ENCODE results near the gene LARP7.
"Not testable (repeated sequence)": the region's sequence is repeated elsewhere in the genome, so short reads cannot be mapped to it uniquely, and the experiment has no call there.

The LARP7 gene

DNA sequence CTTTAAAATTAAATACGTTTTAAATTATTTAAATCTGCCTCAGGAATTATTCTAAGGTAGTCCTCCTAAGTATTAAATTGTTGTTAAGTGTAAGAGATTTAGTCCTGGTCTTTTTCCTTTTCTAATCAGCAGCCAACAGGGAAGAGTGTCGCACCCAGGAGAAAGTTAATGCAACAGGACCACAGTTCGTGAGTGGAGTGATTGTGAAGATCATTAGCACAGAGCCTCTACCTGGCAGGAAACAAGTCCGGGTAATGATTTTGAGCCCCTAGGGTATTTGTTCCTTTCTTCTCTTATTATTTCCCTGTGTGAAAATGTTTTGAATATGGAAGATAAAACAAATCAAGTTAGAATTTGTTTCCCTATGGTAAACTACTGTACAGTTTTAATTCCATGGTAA, 13.4 kb downstream of the LARP7 start:
- FAIRE-seq, result no peak

DNA sequence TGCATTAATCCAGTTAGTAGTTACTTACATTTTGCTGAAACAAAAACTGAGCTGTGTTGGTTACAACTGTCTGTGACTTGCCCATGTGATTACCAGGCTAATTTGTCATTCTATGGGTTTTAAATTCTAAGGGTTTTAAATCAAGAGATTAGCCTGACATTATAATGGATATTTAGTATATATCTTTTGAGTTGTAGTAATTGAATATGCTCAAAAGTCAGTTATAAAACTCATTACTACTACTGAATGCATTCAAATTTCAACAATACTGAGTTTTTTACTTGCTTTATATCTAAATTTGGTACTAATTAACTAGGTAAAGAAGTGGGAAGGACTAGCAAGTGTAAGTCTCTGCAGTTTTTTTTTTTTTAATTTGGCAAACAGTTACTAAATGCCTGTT, 14.7 kb downstream of the LARP7 start:
- FAIRE-seq, result no peak

DNA sequence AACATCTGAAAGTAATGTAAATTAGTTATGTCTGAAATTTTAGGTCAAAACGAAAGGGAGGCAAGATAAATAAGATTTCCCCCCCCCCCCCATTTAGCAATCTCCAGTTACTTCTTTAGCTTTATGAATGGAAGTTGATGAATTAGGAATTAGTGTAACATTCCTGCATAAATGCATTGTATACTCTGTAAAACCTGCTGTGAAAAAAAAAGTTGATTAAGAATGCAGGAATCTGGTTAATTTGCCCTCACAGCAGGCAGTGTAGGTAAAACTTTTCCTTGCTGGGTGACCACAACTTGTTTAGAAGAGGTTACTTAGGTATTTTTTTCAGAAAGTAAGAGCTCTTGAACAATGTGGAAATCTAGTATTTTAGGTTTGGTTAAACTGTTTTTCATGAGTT, 15.3 kb downstream of the LARP7 start:
- no peak for FAIRE-seq

DNA sequence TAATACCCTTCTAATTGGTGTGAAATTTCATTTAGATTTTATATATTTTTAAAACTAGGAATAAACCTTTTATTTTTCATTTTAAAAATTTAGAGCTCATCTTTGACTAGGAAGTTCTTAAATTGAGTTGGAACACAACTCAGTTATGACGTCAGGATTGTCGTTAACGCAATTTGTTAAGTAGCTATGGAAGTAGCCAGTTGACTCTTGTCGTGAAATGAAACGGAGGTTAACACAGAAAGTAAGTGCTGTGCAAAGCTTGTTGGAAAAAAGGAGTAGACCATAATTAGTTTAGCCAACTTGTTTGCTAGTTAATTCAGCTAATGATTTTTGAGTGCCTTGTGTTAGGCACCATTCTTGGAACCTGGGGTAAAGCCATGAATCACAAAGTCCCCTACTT, 18.3 kb downstream of the LARP7 start:
- FAIRE-seq, result no peak

DNA sequence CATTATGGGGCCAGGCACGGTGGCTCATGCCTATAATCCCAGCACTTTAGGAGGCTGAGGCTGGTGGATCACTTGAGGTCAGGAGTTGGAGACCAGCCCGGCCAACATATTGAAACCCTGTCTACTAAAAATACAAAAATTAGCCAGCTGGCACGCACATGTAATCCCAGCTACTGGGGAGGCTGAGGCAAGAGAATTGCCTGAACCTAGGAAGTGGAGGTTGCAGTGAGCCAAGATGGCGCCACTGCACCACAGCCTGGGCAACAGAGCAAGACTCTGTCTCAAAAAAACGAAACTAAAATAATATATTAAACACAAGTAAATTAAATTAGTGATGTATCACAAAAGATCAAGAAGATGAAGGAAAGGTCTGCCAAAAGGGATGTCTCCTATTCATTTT, 19.2 kb downstream of the LARP7 start:
- FAIRE-seq, result not testable (repeated sequence)

DNA sequence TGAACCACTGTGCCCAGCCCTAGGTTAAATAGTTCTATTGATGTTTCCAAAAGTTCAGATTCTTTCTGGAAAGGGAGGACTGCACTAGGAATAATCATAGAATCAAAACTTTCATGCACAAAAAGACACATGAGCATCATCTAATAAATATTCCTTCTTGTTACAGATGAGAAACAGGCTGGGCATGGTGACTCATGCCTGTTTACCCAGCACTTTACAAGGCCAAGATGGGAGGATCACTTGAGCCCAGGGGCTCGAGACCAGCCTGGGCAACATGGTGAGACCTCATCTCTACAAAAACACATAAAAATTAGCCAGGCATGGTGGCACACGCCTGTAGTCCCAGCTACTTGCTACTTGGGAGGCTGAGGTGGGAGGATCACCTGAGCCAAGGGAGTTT, 27.7 kb downstream of the LARP7 start:
- no peak for FAIRE-seq

DNA sequence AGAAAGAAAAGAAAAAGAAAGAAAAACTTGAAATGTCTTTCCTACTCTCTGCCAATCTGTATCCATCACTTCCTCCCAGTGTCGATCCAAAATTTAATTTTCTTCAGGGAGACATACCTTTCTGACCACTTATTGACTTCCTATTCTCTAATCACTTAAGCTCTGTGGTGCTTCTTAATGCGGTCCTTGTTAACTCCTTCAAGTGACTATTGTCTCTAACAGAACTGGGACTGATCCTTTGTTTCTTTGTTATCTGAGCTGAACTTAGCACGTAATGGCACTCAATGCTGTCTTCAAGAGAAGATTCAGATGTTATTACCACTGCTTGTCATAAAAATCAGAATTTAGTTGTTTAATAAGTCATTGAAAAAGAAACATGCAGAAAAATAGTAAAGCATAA, 31.2 kb downstream of the LARP7 start:
- no peak for FAIRE-seq

DNA sequence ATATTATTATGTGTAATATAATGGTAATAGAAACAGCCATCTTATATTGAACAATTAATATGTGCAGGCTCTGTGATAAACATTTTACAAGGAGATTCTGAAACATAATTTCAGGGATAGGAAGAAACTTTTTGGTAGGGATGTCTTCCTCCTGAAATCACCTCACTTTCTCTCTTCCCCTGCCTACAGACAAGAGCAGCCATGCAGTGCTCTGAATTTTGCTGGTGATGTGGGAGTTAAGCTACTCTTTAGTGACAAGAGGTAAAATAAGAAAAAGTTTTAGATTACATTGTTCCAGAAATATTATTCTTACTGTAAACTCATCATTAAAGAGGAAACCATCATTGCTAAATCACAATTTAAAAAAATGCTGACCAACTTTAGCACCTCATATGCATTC, 36.1 kb downstream of the LARP7 start:
- FAIRE-seq, result no peak

DNA sequence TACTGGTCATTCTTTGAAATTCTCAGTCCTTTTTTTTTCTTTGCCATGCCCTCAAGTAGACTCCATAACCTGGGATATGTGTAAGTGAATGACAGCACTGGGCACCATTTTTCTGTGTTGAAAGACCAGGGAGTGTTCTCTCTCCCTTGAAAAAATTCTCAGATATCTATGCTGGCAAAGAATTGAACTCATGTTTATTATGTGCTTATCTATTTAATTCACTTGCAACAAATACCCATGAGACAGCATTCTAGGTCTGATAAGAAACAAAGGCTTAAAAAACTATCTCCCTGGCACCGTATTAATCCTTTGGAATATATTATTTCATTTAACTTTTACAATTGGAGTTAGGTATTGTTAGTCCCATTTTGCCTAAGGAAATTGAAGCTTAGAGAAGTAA, 36.7 kb downstream of the LARP7 start:
- no peak for FAIRE-seq

DNA sequence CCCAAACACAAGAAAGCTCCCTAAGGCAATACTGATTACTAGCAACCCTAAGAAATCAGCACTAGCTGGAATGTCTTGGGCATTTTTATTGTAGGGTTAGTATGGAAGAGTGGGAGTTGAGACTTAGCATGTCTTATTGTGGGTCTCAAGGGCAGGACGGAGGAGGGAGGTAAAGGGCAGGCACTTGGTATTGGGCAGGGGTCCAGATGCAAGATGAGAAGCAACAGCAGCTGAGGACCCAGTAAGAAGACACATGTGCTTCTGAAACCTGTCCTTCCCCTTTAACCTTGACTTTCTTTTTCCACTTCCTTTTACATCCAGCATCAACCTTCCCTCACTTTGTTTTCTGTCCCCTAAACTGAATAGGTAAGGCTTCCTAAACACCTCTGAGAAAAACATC, 37.4 kb downstream of the LARP7 start:
- no peak for FAIRE-seq

DNA sequence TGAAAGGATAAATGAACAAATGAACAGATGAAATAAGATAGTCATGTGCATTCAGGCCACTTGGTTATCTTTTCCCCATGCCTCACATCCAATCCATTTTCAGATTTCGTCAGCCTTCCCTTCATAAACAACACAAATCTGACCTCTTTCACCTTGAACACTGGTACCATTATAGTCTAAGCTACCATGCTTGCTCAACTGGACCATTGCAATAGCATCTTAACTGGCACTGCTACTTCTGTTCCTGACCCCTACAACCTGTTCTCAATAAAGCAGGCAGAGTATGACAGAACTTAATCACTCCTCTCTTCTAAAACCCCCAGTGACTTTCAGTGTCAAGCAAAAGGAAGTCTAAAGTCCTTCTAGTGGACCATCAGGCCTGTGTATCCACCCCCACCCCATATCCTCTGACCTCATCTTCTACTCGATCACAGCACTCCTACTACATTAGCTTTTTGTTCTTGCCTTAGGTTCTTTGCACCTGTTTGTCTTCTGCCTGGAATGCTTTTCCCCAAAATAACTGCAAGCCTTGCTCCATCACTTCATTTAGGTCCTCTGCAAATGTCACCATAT, 40.7 kb downstream of the LARP7 start:
- FAIRE-seq, result no peak

DNA sequence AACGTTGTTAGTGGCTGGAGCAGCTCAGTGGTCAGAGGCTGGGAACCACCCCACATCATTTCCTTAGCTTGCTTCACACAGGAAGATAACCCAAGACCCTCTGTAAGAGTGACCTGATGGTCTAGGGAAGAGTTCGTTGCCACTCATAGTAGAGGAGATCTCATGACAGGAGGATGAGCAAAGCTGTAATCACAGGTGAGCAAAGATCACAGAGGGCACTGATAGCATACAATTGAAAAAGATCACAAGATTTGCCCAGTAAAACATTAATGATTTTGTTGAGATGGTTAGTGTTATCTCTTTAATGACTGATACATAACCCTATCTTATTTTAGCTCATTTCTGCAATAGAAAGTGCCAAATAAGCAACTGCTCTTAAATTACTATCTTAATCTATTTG, 44.1 kb downstream of the LARP7 start:
- no peak for FAIRE-seq

DNA sequence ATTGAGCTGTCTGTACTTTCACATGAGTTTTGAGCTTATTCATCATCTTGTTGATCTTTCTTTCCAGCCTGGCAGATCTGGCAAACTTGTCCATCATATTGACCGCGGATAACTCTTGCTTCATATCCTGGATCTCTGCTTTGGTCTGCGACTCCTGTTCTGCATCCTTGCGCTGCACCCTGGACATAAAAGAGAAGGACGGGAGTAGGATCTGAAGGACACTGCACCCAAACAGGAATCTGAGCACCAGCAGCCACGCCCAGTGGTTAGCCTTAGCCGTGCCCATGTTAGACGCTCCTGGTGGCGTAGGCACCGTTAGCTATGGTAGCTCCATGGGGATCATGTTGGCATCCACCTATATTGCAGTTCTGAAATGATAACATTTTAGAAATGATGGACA, 56.6 kb downstream of the LARP7 start:
- FAIRE-seq, result no peak

DNA sequence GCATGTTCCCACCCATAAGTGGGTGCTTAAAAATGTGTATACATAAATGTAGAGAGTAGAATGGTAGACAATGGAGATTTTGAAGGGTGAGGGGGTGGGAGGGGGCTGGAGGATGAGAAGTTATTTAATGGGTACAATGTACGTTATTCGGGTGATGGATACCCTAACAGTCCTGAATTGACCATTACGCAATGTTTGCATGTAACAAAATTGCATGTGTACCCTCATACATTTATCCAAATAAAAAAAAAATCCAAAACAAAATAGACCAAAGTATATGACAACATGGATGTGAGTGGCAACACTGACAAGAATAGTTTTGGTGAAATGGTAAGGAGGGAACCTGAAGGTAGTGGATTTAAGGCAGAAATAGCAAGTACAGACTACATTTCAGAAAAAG, 63.7 kb downstream of the LARP7 start:
- no peak for FAIRE-seq

DNA sequence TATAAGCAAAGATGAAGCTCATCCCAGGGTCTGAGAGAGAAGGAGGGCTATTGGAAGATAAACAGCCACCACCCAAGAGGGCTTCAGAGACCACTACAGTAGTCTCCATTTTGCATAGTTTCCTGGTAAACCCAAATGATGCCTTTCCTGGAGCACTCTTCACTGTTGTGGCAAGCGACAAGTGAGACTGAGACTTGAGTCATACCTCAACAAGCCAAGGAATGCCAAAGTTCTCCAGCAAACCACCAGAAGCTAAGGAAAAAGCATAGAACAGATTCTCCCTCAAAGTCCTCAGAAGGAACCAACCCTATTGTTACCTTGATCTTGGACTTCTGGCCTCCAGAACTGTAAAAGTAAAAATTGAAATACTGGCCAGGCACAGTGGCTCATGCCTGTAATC, 65.9 kb downstream of the LARP7 start:
- no peak for FAIRE-seq

DNA sequence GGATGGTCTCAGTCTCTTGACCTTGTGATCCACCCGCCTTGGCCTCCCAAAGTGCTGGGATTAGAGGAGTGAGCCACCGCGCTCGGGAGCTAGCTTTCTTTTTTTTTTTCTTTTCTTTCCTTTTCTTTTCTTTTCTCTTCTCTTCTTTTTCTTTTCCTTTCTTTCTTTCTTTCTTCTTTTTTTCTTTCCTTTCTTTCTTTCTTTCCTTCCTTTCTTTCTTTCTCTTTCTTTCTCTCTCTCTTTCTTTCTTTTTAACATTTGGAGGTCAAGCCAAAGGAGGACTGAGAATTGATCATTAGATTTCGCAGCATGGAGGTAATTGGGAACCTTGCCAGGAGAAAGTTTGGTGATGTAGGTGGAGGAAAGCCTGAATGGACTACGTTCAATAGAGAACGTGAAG, 67.4 kb downstream of the LARP7 start:
- no peak for FAIRE-seq

DNA sequence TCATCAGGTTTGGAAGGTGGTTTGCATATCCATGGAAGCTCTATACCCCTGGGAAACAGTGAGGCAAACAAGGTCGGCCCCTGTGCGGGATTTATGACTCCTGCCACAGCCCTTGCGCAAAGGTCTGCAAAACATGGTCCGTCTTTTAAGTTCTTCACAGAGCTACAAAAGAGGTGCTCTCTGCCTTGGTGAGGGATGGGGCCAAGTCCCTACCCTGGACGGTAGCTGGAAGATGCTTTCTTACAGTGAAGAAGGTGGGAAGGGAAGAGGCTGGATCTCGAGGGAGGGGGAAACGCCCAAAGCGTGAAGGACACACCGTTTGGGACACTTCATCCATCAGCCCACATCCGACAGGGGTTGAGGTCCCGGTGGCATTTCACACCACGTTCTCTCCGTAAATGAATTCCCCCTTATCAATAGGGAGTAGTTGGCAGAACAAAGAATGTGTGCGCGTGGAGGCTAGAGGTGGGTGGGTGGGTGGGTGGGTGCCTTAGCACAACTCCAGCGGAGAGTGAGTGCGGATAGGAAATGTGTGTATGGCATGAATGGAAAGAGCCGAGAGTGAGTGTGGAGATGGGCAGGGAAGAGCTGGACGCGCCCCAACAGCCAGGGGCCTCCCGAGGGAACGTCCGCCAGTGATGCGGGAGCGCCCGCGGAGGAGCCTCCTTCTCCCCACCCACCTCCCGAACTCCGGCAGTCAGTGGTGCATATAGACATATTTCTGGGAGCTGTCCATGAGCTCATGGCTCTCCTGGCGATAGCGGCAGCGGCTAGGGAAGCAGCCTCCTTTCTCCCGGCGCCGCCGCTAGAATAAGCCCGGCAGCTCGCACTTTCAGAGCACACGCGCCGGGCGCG, 68.3 kb downstream of the LARP7 start:
- FAIRE-seq, result no peak

DNA sequence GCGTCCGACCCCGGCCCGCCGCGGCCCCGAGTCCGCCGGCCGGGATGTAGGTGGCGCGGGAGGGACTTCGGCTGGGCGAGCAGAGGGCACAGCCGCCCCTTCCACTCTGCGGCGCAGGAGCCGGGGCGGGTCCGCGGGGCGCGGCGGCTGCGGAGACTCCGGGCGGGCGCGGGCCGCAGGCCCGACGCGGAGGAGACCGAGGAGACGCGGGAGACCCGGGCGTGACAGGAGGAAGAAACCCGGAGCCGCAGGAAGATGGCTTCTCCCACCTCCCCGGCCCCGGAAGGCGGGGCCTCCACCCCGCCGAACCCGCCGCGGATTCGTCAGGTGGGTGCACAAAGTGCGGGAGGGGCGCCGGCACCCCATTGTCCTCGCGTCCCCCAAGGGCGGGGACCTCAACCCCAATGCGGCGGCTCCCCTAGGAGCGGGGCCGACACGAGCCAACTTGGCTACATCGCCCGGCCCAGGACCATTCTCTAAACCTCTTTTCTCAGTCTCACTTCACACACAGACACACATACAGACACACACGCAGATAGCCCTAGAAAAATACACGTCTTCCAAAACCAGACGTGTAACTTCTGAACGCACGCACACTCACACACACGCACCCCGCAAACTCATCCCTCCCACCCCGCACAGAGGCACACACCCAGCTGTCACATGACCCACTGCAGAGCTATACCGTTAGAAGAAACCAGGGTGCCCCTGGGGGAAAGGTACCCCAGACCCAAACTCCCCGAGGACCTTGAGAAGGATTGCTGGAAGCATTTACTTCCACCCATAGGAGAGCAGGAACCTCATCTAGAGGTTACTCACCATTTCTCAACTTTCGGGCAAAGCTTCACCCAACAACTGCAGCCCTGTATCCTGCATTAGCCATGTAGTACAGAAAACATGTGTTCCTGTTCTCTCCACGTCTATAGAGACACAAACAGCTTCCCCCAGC, 69.2 kb downstream of the LARP7 start:
- not testable (repeated sequence) for FAIRE-seq

DNA sequence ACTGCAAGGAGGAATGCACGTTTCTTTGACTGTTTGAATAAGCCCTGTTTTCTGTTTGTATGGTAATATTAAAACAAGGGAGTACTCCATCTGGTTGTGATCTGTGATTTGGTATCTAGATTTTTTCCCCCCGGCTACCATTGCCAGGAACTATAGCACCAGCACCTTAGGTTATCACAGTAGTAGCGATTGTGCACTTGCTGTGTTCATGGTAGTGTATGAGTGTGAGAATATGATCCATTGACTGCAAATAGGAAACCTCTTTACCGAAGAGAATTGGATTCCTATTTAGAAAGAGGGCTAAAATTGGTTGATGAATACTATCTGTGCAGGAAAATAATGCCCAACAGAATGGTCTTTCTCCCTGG, 69.9 kb downstream of the LARP7 start:
- no peak for FAIRE-seq

Measured in islet of Langerhans (tissue), 1 donor.